Activated naive CD4-positive, alpha-beta T cell treated with anti-CD3 and anti-CD28 coated beads, Interleukin-2, amount 50 U/mL, for 72 hours (primary cell): ENCODE measurements around the gene BPIFA1. TPM values are rescaled to one million over a fixed set of nuclear protein-coding genes. Genes with fewer than 3 reads are reported as not detected.
A peak's percentile ranks its signal among the peaks of the same experiment; 100 is the strongest.

Experiments
- ATAC-seq, 2 donors: fragments of 150-1000 bp; cut with Tn5 transposase; 2 replicates each; pipeline ENCODE4 v1.10.0; 2021; ENCODE audit warnings: mild to moderate bottlenecking in 2 of 2, moderate library complexity in 2 of 2
- DNase-seq, 2 donors: peaks; one replicate each; pipeline ENCODE4 v3.0.0; 2021 to 2022; ENCODE audit warnings: low spot score in 2 of 2
- H3K27ac Mint-ChIP-seq, 2 donors: one replicate each; pipeline ENCODE4 v1.8.0; 2022; ENCODE audit warnings: mild to moderate bottlenecking in 2 of 2, mixed read lengths in 2 of 2
- H3K36me3 Mint-ChIP-seq, 2 donors: one replicate each; pipeline ENCODE4 v1.8.0; 2022; ENCODE audit warnings: mixed read lengths in 2 of 2
- H3K9me3 Mint-ChIP-seq, 2 donors: one replicate each; pipeline ENCODE4 v1.8.0; 2022; ENCODE audit warnings: mixed read lengths in 2 of 2
- total RNA-seq, 2 donors: library from RNA; stranded (reverse); gene quantifications; one replicate each; pipeline ENCODE4 v1.2.3, GENCODE V29; 2022

The BPIFA1 gene
- total RNA-seq, 2 donors from 2014 or later = not detected

DNA sequence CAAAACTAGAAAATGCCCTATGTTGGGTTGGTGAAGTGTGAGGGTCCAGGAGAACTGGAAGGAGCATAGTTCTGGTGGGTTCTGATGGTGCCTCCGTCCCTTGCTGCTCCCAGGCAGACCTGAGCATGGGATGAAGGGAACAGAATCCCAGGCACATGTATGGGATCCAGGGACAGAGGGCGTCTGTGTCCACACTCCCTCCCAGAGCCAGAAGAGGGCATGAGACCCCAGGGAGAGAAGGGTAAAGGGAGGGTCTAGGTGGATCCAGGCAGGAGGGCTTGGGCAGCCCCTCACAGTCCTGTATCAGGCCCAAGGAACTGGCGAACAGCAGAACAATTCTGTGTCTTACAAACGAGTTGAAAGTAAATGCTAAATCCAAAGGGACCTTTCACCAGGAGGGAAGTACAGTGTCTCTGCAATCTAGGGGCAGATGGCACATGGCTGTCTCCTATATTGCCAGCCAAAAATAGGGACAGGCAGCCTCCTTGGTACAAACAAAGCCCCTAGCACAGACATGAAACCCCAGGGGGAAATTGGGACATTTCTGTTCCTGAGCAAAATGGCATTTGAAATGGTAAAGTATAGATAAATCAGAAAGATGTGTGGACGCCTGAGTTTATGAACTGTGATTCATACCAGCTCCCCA lies 2.5 kb upstream of the BPIFA1 start:
- ATAC-seq (no peak), DNase-seq (no peak)
- Mint-ChIP-seq H3K9me3 (no peaks in the 10 kb centered on the region), H3K36me3 (no peaks in the 10 kb centered on the region), H3K27ac (peak overlapping the region in 1 of 2 donors; percentile 1)

DNA sequence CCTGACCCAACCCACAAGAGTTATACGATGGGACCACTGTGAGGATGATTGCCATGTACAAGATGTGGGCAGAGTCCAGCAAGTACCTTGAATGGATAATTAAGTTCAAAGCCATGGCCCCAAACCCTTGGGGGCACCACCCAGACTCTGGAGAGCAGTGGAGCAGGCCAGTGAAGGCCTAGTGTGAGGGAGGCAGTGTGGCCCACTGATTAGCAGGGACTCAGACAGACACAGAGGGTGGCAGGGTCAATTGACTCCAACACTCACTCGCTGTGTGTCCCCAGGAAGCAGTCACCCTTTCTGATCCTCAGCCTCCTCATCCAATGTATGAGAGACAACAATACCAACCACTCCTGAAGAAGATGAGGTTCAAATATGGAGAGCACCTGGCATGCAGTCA lies 1.7 kb upstream of the BPIFA1 start:
- H3K27ac Mint-ChIP-seq = no peak overlapping the region
- ATAC-seq (no peak), DNase-seq (no peak)
- H3K36me3 Mint-ChIP-seq = no peaks in the 10 kb centered on the region
- H3K9me3 Mint-ChIP-seq = no peaks in the 10 kb centered on the region

DNA sequence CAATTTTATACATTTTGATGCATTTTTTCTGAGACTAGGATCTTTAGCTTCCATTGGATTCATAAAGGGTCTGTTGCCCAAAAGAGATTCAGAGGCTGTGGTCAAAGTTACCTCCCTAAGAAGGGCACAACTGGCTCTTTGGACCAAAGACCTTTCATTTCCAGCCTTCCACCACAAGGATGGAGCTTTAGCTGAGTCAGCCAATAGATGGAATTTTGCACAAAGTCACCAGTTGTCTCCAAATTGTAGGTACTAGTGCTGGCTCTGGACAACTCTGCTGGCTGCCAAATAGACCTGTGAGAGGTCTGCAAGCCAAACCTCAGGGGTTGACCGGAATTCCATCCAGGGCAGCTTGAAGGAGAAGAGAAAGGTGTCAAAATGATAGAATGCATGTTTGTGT lies 555 bp downstream of the BPIFA1 start:
- no peaks in the 10 kb centered on the region for H3K9me3 Mint-ChIP-seq
- ATAC-seq = no peak
- DNase-seq = no peak
- no peaks in the 10 kb centered on the region for H3K36me3 Mint-ChIP-seq
- H3K27ac Mint-ChIP-seq = no peak overlapping the region

DNA sequence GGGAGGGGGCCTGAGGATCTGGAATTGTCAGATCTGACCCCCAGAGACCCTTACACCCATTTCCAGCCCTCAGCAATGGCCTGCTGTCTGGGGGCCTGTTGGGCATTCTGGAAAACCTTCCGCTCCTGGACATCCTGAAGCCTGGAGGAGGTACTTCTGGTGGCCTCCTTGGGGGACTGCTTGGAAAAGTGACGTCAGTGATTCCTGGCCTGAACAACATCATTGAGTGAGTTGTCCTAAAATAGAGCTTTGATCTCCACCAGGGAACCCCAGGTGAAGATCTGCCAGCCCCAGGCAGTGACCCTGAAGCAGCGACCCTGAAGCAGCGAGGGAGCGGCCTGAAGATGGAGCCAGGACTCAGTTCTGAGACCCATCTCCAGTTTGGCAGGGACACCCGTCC lies 2.2 kb downstream of the BPIFA1 start:
- ATAC-seq (no peak), DNase-seq (no peak)
- Mint-ChIP-seq H3K36me3 (no peaks in the 10 kb centered on the region), H3K27ac (no peak overlapping the region), H3K9me3 (no peaks in the 10 kb centered on the region)

DNA sequence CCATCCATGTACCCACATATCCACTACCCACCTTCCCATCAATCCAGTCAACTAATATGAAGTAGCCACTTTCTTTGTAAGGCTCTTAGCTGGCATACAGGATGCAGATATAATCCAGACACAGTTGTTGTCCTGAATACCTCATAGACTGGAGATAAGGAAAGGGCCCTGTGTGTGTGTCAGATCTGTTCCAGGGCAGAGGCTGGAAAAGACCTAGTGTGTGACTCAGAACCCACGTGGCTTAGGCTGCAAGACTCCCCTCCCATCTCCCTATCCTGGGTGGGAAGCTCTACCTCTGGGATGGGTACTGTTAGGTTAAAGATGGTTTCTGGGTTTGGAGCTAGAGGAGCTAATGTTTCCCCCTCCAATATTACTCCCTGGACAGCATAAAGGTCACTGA lies 3.6 kb downstream of the BPIFA1 start:
- Mint-ChIP-seq H3K27ac (no peak overlapping the region), H3K9me3 (no peaks in the 10 kb centered on the region), H3K36me3 (no peaks in the 10 kb centered on the region)
- ATAC-seq = no peak
- no peak for DNase-seq

DNA sequence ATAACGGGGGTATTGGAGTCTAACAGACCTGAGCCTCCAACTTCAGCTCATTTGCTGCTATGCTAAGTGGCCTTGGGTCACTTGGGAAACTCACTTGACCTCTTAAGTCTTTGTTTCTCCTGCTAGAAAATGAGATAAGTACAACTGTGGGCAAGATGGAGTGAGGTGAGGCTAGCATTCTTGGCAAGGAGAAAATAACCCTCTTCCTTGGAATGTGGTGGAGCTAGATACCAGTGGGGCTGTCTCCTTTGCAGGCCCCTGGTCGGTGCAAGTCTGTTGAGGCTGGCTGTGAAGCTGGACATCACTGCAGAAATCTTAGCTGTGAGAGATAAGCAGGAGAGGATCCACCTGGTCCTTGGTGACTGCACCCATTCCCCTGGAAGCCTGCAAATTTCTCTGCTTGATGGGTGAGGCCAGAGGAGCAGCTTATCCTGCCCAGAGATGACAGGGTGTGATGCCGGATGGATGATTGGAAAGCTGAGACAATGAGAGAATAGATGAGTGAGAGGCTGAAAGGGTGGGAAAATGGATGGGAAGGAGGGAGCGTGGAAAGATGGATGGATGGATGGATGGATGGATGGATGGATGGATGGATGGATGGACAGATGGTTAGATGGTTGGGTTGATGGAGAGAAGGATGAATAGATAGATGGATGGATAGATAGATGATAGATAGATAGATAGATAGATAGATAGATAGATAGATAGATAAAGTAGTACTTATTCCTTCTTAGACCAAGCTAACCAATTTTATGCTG lies 4.4 kb downstream of the BPIFA1 start:
- H3K36me3 Mint-ChIP-seq = no peaks in the 10 kb centered on the region
- DNase-seq (no peak), ATAC-seq (no peak)
- H3K9me3 Mint-ChIP-seq = no peaks in the 10 kb centered on the region
- H3K27ac Mint-ChIP-seq = no peak overlapping the region

DNA sequence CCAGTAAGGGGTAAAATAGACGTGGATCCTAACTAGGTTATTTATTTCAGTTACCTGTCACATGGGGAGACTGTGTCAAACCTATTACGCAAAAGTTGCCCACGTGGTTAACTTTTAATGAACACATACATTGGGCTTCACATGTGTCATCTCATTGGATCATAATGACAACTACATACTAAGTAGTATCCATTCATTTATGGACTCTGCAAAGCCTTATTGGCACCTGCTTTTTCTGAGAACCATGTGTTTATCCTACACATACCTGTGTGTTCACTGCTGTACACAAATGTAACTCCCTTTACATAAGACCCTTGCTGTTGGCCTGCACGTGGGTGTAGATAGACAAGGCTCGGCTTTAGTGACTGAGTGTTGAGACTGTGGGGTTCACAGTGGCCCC lies 5.1 kb downstream of the BPIFA1 start:
- Mint-ChIP-seq H3K36me3 (no peaks in the 10 kb centered on the region), H3K27ac (no peak overlapping the region), H3K9me3 (no peaks in the 10 kb centered on the region)
- ATAC-seq (no peak), DNase-seq (no peak)

DNA sequence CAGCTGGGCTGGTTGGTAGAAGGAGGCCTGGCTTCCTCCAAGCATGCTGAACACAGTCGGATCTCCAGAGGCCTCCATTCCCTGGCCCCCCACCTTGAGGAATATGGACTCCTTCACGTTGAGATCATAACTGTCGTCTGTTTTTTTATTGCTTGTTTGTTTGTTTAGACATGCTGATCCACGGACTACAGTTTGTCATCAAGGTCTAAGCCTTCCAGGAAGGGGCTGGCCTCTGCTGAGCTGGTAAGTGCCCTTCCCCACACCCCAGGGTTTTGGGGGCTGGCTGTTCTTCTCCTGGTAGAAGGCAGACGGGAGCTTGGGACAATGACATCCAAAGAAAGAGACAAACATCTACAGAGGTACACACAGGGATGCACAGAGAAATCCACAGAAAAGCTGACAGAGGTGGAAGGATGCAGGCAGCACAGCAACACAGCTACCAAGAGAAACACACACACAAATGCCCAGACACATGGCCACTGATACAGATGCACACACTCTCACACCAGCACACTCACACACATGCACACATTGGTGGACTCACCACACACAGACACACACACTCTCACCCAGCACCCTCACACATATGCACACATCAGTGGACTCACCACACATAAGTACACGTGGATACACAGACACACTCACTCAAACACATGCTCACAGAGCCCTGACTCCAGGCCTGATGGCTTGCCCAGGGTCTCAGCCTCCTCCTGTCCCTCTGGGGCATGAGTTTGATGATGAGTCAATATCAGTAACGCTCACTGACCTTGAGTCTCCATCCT lies 6.7 kb downstream of the BPIFA1 start:
- H3K9me3 Mint-ChIP-seq = no peaks in the 10 kb centered on the region
- H3K27ac Mint-ChIP-seq = no peak overlapping the region
- ATAC-seq (no peak), DNase-seq (no peak)
- H3K36me3 Mint-ChIP-seq = no peaks in the 10 kb centered on the region

DNA sequence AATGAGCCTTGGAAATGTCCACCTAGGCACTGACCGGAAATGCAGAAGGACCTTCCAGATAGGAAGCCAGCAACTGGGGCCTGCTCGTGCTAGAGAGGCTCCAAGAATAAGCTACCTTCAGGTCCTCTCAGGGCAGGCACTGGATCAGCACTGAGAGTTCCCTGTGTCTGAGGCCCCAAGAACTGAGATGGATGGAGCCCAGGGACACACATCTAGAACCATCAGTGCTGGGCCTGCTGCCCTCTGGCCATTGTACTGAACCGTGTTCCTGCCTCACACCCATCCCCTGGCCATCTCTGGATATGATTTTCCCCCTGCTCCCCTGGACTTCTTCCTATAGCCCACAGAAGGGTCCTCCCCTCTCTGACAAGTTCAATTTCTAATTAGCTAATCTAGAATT lies 10.3 kb downstream of the BPIFA1 start:
- Mint-ChIP-seq H3K9me3 (no peaks in the 10 kb centered on the region), H3K27ac (no peak overlapping the region), H3K36me3 (no peaks in the 10 kb centered on the region)
- ATAC-seq (no peak), DNase-seq (no peak)

DNA sequence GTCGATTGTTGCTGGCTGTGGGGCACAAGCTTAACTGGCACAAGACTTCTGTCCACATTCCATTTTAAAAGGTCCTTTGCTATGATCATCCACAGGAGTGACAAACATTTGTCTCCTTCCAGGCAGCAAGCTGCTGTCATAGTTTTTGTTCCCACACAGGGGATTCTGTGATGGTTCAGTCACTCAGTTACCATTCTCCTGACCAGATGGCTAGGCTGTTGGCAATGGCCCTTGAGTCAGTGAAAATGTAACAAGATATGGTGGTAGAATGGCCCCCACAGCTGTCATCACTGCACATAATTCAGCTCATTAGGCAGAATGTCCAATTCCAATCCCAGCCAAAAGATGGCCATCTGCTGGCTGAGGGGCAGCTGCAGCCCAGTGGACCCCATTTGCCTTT lies 13.7 kb downstream of the BPIFA1 start:
- ATAC-seq (no peak), DNase-seq (no peak)
- Mint-ChIP-seq H3K9me3 (no peaks in the 10 kb centered on the region), H3K27ac (no peak overlapping the region), H3K36me3 (no peaks in the 10 kb centered on the region)

DNA sequence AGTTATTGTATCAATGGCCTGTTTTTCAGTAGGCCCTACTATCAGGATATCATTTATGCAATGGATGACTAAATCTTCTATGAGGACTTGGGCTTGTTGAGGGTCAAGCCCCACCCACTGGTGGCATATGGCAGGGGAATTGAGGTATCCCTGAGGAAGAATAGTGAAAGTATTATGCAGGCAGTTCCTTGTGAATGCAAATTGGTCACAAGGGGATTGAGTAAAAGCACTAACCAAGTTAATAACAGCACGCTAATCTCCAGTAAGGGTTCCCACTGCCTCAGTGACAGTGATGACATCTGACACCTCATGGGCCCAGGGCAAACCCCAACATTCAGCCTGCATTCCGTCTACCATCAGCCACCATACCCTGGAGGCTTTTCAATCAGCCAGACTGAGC lies 14.9 kb downstream of the BPIFA1 start:
- DNase-seq (no peak), ATAC-seq (no peak)
- H3K27ac Mint-ChIP-seq = no peak overlapping the region
- no peaks in the 10 kb centered on the region for H3K9me3 Mint-ChIP-seq
- H3K36me3 Mint-ChIP-seq = no peaks in the 10 kb centered on the region

DNA sequence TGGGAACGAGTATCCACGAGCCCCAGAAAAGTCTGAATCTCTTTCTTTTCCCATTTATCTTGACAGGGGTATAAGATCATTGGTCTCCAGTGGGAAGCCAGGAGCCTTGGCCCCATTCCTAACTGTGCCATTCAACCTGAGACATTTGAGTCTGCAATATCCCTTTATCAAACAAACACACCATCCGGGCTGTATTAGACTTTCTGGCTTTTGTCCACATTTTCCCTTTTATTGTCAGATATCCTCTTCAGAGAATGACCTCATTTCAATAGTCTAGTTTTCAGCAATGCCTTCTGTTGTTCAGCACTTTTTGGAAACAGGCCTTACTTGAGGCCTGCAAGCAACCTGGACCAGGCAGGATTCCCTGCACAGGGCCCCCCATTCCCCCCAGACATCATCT lies 15.7 kb downstream of the BPIFA1 start:
- no peak overlapping the region for H3K27ac Mint-ChIP-seq
- no peak for ATAC-seq
- no peak for DNase-seq
- no peaks in the 10 kb centered on the region for H3K36me3 Mint-ChIP-seq
- no peaks in the 10 kb centered on the region for H3K9me3 Mint-ChIP-seq

DNA sequence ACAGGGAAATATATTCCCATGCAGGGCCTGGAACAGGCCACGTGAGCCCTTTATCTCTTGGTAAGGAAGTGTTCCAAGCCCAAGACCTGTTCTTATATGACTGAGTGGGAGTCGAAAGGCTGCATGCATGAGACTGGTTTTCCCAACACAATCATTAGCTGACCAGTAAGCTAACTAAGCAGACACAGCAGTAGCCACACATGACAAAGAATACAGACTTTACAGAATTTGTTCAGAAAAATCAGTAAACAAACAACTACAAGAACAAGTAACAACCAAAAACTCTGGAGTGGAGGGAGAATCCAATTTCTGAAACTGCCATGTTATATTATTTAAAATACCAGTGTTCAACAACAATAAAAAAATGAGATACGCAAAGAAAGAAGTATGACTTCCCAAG lies 16.7 kb downstream of the BPIFA1 start:
- Mint-ChIP-seq H3K27ac (no peak overlapping the region), H3K36me3 (no peaks in the 10 kb centered on the region), H3K9me3 (no peaks in the 10 kb centered on the region)
- ATAC-seq = no peak
- DNase-seq = no peak

DNA sequence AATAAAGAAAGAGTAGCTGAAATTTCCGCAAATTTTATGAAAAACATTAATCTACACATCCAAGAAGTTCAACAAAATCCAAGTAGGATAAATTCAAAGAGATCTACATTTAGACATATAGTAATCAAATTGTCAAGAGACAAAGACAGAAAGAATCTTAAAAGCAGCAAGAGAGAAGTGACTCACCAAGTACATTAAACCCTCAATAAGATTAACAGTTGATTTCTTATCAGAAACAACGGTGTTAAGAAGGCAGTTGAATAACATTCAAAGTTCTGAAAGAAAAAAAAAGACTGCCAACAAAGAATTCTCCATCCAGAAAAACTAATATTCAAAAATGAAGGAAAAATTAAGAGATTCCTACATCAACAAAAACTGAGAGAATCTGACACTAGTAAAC lies 19.2 kb downstream of the BPIFA1 start:
- no peak for ATAC-seq
- no peak for DNase-seq
- H3K36me3 Mint-ChIP-seq = no peaks in the 10 kb centered on the region
- H3K9me3 Mint-ChIP-seq = no peaks in the 10 kb centered on the region
- no peak overlapping the region for H3K27ac Mint-ChIP-seq

DNA sequence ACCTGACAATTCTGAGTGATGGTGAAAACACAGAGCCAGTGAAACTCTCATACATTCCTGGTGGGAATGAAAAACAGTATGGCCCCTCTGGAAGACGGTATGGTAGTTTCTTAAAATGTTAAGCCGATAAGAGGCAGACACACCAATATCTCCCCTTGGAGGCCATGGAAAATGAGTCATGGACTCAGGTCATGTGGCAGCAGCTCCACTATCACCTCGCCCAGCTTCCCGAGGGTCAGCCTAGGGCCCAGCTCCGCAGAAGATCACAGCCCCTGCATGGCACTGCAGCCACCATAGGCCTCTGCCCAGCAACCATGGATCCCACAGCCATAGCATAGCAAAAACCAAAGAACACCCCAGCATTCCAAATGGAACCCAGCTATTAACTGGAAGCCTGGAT lies 21.4 kb downstream of the BPIFA1 start:
- Mint-ChIP-seq H3K9me3 (no peaks in the 10 kb centered on the region), H3K36me3 (peaks cover 0 to 6% of the 10 kb centered on the region in 2 donors), H3K27ac (no peak overlapping the region)
- ATAC-seq (no peak), DNase-seq (no peak)

DNA sequence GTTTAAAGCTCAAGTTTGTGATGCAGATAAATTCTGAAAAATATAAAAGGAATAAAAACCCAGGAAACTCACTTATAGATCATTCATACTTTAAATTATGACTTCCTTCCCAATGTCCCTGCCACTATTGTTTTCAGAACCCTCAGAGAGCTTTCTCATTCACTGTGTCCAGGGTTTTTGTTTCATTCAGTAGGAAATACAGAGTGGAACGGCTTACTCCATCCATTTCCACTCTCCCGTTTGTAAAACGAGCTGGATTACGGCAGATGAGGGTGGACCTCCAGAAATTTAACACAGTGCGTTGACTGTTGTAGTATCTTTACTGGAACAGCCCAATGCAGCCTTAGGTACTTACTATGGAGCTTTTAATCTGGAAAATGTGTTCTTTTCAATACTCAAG lies 23.6 kb downstream of the BPIFA1 start:
- DNase-seq = no peak
- Mint-ChIP-seq H3K27ac (no peak overlapping the region), H3K36me3 (peaks cover 4 to 6% of the 10 kb centered on the region in 2 donors)

DNA sequence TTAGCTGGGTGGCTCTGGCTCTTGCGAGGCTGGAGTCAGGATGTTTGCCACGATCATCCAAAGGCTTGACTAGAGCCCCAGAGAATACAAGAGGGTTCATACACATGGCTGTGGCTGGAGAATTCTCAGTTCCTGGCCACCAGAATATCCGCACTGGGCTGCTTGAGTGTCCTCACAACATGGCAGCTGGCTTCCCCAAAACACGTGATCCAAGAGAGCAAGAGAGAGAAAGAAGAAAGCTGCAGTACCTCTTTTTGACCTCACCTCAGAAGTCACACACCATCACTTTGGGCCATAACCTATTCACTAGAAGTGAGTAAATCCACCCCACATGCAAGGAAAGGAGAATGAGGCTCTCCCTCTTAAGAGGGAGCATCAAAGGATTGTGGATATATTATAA lies 25.7 kb downstream of the BPIFA1 start:
- H3K27ac Mint-ChIP-seq = no peak overlapping the region
- H3K36me3 Mint-ChIP-seq = peaks cover 4 to 6% of the 10 kb centered on the region in 2 donors
- ATAC-seq (no peak), DNase-seq (no peak)
- no peaks in the 10 kb centered on the region for H3K9me3 Mint-ChIP-seq

More for the DNA sequence above, 23.6 kb downstream of the BPIFA1 start:
- no peaks in the 10 kb centered on the region for H3K9me3 Mint-ChIP-seq
- ATAC-seq = no peak
